B cell (primary cell): ENCODE measurements around the gene SPHK2. TPM values are rescaled to one million over a fixed set of nuclear protein-coding genes. Genes with fewer than 3 reads are reported as not detected.
"Not testable (repeated sequence)": the region's sequence is repeated elsewhere in the genome, so short reads cannot be mapped to it uniquely, and the experiment has no call there.

Experiments
- ATAC-seq: fragments of 200-7000 bp; cut with Tn5 transposase; one replicate; pipeline ENCODE4 v1.10.0; 2021; ENCODE audit warnings: low read depth, mild to moderate bottlenecking, moderate number of reproducible peaks, moderate library complexity
- CTCF ChIA-PET: fragments of 350-600 bp; sonication (Branson Sonifier 250); formaldehyde crosslinking; loops from one replicate; lab custom pipeline; 2021; ENCODE audit warnings: antibody characterized with exemption, inconsistent platforms; lab: Charles Lee
- POLR2A ChIA-PET: fragments of 350-600 bp; sonication (Branson Sonifier 250); formaldehyde crosslinking; loops from one replicate; lab custom pipeline; 2021; ENCODE audit warnings: antibody characterized with exemption; lab: Charles Lee
- DNase-seq: peaks from one replicate; pipeline ENCODE4 v3.0.0; 2013
- H2AFZ ChIP-seq: 2 replicates; pipeline ENCODE4 v1.6.1; 2012; ENCODE audit warnings: mild to moderate bottlenecking, low read depth, low read length; ENCODE audit not compliant: insufficient read depth, poor library complexity, severe bottlenecking
- H3K27ac ChIP-seq, 2 donors: 1 replicate in 1 of 2; 2 replicates in 1 of 2; pipeline ENCODE4 v1.5.1; 2012 to 2013; ENCODE audit warnings: low read length in 2 of 2, mild to moderate bottlenecking in 2 of 2, moderate library complexity in 1 of 2
- H3K27me3 ChIP-seq, 4 experiments: fragments of 200-600 bp in 1 of 4; sonication (generic) in 1 of 4; replicated peaks in 1 of 4; 1 replicate in 2 of 4; 2 replicates in 2 of 4; pipeline versions ENCODE4 v1.6.1 to v1.7.0; 2013 to 2016; ENCODE audit warnings: low read length in 3 of 4, mild to moderate bottlenecking in 2 of 4, mixed read lengths in 1 of 4, moderate library complexity in 1 of 4; ENCODE audit not compliant: insufficient read depth in 4 of 4, control insufficient read depth in 3 of 4; ENCODE audit errors: control extremely low read depth in 1 of 4
- H3K36me3 ChIP-seq, 2 experiments: replicated peaks in 1 of 2; 1 replicate in 1 of 2; 2 replicates in 1 of 2; pipeline versions ENCODE4 v1.6.1 to v1.7.1; 2013; ENCODE audit warnings: low read length in 1 of 2; ENCODE audit not compliant: insufficient read depth in 2 of 2, control insufficient read depth in 1 of 2; ENCODE audit errors: control extremely low read depth in 1 of 2, extremely low read depth in 1 of 2
- H3K4me1 ChIP-seq, 2 donors: fragments of 200-600 bp in 1 of 2; sonication (generic) in 1 of 2; 1 replicate in 1 of 2; 2 replicates in 1 of 2; pipeline versions ENCODE4 v1.5.1 to v1.6.1; 2013 to 2017; ENCODE audit warnings: low read length in 2 of 2; ENCODE audit not compliant: control insufficient read depth in 2 of 2, insufficient read depth in 2 of 2
- H3K4me2 ChIP-seq: replicated peaks from 2 replicates; pipeline ENCODE3; 2012; ENCODE audit warnings: mild to moderate bottlenecking, low read depth, low read length; ENCODE audit not compliant: poor library complexity, severe bottlenecking
- H3K4me3 ChIP-seq, 5 experiments: fragments of 200-600 bp in 1 of 5; sonication (generic) in 1 of 5; 1 replicate in 3 of 5; 2 replicates in 2 of 5; pipeline versions ENCODE4 v1.5.1 to v1.7.0; 2011 to 2016; ENCODE audit warnings: low read length in 4 of 5, mild to moderate bottlenecking in 4 of 5, low read depth in 2 of 5, control low read depth in 1 of 5, moderate library complexity in 1 of 5; ENCODE audit not compliant: insufficient read depth in 1 of 5; ENCODE audit errors: control extremely low read depth in 1 of 5, extremely low read depth in 1 of 5
- H3K79me2 ChIP-seq: fragments of 200-600 bp; sonication (generic); one replicate; pipeline ENCODE4 v1.6.0; 2016; ENCODE audit warnings: low read length; ENCODE audit not compliant: control insufficient read depth, insufficient read depth
- H3K9ac ChIP-seq: fragments of 200-600 bp; sonication (generic); 2 replicates; pipeline ENCODE4 v1.6.1; 2017; ENCODE audit warnings: mild to moderate bottlenecking, low read length, moderate library complexity
- H3K9me3 ChIP-seq, 3 donors: one replicate each; pipeline versions ENCODE4 v1.6.1 to v1.7.1; 2013; ENCODE audit warnings: low read length in 2 of 3; ENCODE audit not compliant: control insufficient read depth in 2 of 3, insufficient read depth in 1 of 3; ENCODE audit errors: control extremely low read depth in 1 of 3
- H4K20me1 ChIP-seq: 2 replicates; pipeline ENCODE4 v1.6.0; 2012; ENCODE audit warnings: mild to moderate bottlenecking, low read length; ENCODE audit not compliant: insufficient read depth, control insufficient read depth, poor library complexity, severe bottlenecking
- H3K27ac Mint-ChIP-seq: one replicate; pipeline ENCODE4 v1.8.0; 2021; ENCODE audit warnings: mixed read lengths
- H3K27me3 Mint-ChIP-seq: one replicate; pipeline ENCODE4 v1.8.0; 2021; ENCODE audit warnings: mixed read lengths
- H3K4me1 Mint-ChIP-seq: one replicate; pipeline ENCODE4 v1.8.0; 2021; ENCODE audit warnings: mixed read lengths
- H3K4me3 Mint-ChIP-seq: one replicate; pipeline ENCODE4 v1.8.0; 2021; ENCODE audit warnings: mixed read lengths
- H3K9me3 Mint-ChIP-seq: one replicate; pipeline ENCODE4 v1.8.0; 2022; ENCODE audit warnings: mixed read lengths; ENCODE audit not compliant: insufficient read depth
- CTCF ChIP-seq: fragments of 200-600 bp; IDR thresholded peaks from one replicate; pipeline ENCODE4 v1.8.0; 2022; ENCODE audit warnings: antibody characterized with exemption, mild to moderate bottlenecking
- EZH2 ChIP-seq: IDR thresholded peaks from 2 replicates; pipeline ENCODE4 v1.6.1; 2012; ENCODE audit warnings: borderline replicate concordance, low read depth, mild to moderate bottlenecking, moderate library complexity, low read length; ENCODE audit not compliant: insufficient read depth, poor library complexity, severe bottlenecking
- WGBS: methylation state at CpG from one replicate; pipeline ENCODE4 v1.1.5; 2013; ENCODE audit warnings: missing lambda C conversion rate; ENCODE audit not compliant: insufficient coverage; 5-methylcytosine and 5-hydroxymethylcytosine counted together
- intact Hi-C: fragments of 100-400 bp; cut with micrococcal nuclease; formaldehyde crosslinking; loops from one replicate; pipeline ENCODE4 v1.10.0; 2022
- polyA plus RNA-seq: library from polyadenylated mRNA; depleted of rRNA; stranded (reverse); fragments of >200 nt; gene quantifications from 2 replicates; pipeline ENCODE4 v1.2.3, GENCODE V29; 2012
- total RNA-seq, 2 donors: library from RNA; stranded (reverse); fragments of 120-200 nt in 1 of 2; gene quantifications; 1 replicate in 1 of 2; 2 replicates in 1 of 2; pipeline versions ENCODE4 v1.2.3 to v1.2.4, GENCODE V29; 2013 to 2022

The SPHK2 gene
- total and polyA plus RNA-seq, 2 donors (not counting 1 experiment from before 2014, with no cell fraction given) = 17.0 to 47.3 TPM

DNA sequence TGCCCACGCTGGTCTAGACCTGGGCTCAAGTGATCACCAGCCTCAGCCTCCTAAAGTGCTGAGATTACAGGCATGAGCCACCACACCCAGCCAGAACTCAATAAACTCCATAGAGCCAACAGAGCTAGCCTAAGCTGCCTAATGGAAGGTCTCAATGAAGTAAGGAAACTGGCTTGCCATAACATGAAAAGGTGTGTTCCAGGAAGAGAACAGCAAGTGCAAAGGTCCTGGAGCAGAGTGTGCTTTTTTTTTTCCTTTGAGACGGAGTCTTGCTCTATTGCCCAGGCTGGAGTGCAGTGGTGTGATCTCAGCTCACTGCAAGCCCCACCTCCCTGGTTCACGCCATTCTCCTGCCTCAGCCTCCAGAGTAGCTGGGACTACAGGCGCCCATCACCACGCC lies 38.5 kb downstream of the SPHK2 start:
- H3K9me3 Mint-ChIP-seq, intact Hi-C loops, POLR2A ChIA-PET, H3K27me3 ChIP-seq, H2AFZ ChIP-seq, H3K27ac ChIP-seq, H3K4me3 ChIP-seq, ATAC-seq, H3K4me3 Mint-ChIP-seq, H4K20me1 ChIP-seq, DNase-seq, H3K27ac Mint-ChIP-seq, H3K4me2 ChIP-seq, H3K79me2 ChIP-seq, H3K27me3 Mint-ChIP-seq, H3K9me3 ChIP-seq, H3K36me3 ChIP-seq, H3K9ac ChIP-seq: not testable (repeated sequence)
- no CpG with 5 or more reads among the region's 5 CpGs for WGBS
- CTCF ChIA-PET = interaction anchor here (1.4 kb wide), 1 partner anchor 17 kb away, joined by 3 read pairs; no protein-coding TSS in a partner anchor
- peaks cover 18% of the 10 kb centered on the region for H3K4me1 Mint-ChIP-seq
- peaks cover 8 to 23% of the 10 kb centered on the region in 2 donors for H3K4me1 ChIP-seq

DNA sequence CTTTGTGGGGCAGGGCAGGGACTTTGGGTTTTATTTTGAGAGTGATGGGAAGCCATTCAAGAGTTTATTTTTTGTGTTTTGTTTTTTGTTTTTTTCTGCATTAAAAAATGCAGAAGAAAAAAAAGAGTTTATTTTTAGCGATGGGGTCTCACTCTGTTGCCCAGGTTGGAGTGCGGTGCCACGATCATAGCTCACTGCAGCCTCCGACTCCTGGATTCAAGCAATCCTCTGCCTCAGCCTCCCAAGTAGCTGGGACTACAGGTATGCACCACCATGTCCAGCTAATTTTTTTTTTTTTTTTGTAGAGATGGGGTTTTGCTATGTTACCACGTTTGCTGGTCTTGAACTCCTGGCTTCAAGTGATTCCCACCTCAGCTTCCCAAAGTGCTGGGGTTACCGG lies 39.2 kb downstream of the SPHK2 start:
- Histone ChIP-seq H3K9me3 (no peaks in the 10 kb centered on the region), H4K20me1 (no peaks in the 10 kb centered on the region), H3K27me3 (no peaks in the 10 kb centered on the region), H3K9ac (no peak overlapping the region), H3K4me3 (no peak overlapping the region), H3K27ac (no peak overlapping the region), H3K4me2 (no peak overlapping the region), H3K36me3 (no peaks in the 10 kb centered on the region), H3K4me1 (peaks cover 8 to 19% of the 10 kb centered on the region in 2 donors), H3K79me2 (no peaks in the 10 kb centered on the region), H2AFZ (no peak overlapping the region)
- POLR2A ChIA-PET = no interaction called here
- CTCF ChIA-PET = no interaction called here
- TF ChIP-seq EZH2 (no peak), CTCF (no peak)
- WGBS = 94% methylated on average over 5 of the region's 6 CpGs
- Mint-ChIP-seq H3K4me3 (no peak overlapping the region), H3K9me3 (no peaks in the 10 kb centered on the region), H3K4me1 (peaks cover 16% of the 10 kb centered on the region), H3K27me3 (no peaks in the 10 kb centered on the region), H3K27ac (no peak overlapping the region)
- DNase-seq (no peak), ATAC-seq (no peak)
- intact Hi-C loops = no loop called here
